Activated naive CD4-positive, alpha-beta T cell treated with anti-CD3 and anti-CD28 coated beads, Interleukin-2, amount 50 U/mL, for 16 hours (primary cell): ENCODE measurements around the gene SEC24C.
"Not testable (repeated sequence)": the region's sequence is repeated elsewhere in the genome, so short reads cannot be mapped to it uniquely, and the experiment has no call there.

ENCODE experiments used
- DNase-seq: peaks from one replicate; pipeline ENCODE4 v3.0.0-alpha.2; 2020

SEC24C gene

GRCh38 chr10:73731588-73732375 lies 12.4 kb upstream of the SEC24C start:
- DNase-seq: no peak

- DNase-seq: no peak
These were observed 11.7 kb upstream of the SEC24C start for GRCh38 chr10:73732426-73732825.

GRCh38 chr10:73732931-73733623 lies 11.1 kb upstream of the SEC24C start:
- DNase-seq: no peak

GRCh38 chr10:73734028-73734720 lies 10.0 kb upstream of the SEC24C start:
- no peak for DNase-seq

GRCh38 chr10:73734796-73735305 lies 9.3 kb upstream of the SEC24C start:
- no peak for DNase-seq

- DNase-seq: not testable (repeated sequence)
These were observed 3.5 kb upstream of the SEC24C start for GRCh38 chr10:73740501-73741254.

- DNase-seq: no peak
These were observed 1.8 kb upstream of the SEC24C start for GRCh38 chr10:73742454-73742734.

GRCh38 chr10:73743327-73743904 lies 756 bp upstream of the SEC24C start:
- no peak for DNase-seq

GRCh38 chr10:73744664-73744975 lies 448 bp downstream of the SEC24C start:
- DNase-seq: peak; percentile 71

- DNase-seq: no peak
These were observed 2.5 kb downstream of the SEC24C start for GRCh38 chr10:73746721-73747120.

GRCh38 chr10:73750819-73751218 lies 6.6 kb downstream of the SEC24C start:
- DNase-seq: no peak

GRCh38 chr10:73756183-73756582 lies 12.0 kb downstream of the SEC24C start:
- no peak for DNase-seq

GRCh38 chr10:73758704-73759511 lies 14.7 kb downstream of the SEC24C start:
- no peak for DNase-seq

GRCh38 chr10:73759512-73760115 lies 15.4 kb downstream of the SEC24C start:
- no peak for DNase-seq

- no peak for DNase-seq
These were observed 17.6 kb downstream of the SEC24C start for GRCh38 chr10:73761781-73762180.

- no peak for DNase-seq
These were observed 18.7 kb downstream of the SEC24C start for GRCh38 chr10:73762915-73763314.

- DNase-seq: no peak
These were observed 19.2 kb downstream of the SEC24C start for GRCh38 chr10:73763343-73763742.

GRCh38 chr10:73765066-73765465 lies 20.9 kb downstream of the SEC24C start:
- no peak for DNase-seq

GRCh38 chr10:73768881-73769280 lies 24.7 kb downstream of the SEC24C start:
- peak; percentile 74 for DNase-seq

- DNase-seq: no peak
These were observed 25.2 kb downstream of the SEC24C start for GRCh38 chr10:73769396-73769795.

- DNase-seq: peak; percentile 70
These were observed 27.6 kb downstream of the SEC24C start for GRCh38 chr10:73771722-73772280.
